H9 (cell line): Measurements from ENCODE around the gene SUPT6H. TPM values are rescaled to one million over a fixed set of nuclear protein-coding genes. Genes with fewer than 3 reads are reported as not detected.

Source experiments
- DNase-seq: peaks from one replicate; pipeline ENCODE4 v3.0.0-alpha.2; 2017
- H2AFZ ChIP-seq: one replicate; pipeline ENCODE4 v1.6.1; 2013; ENCODE audit warnings: mild to moderate bottlenecking, low read length, control low read depth, moderate library complexity
- H2AK5ac ChIP-seq: 2 replicates; pipeline ENCODE4 v1.6.1; 2013; ENCODE audit warnings: low read length, control low read depth, mixed read lengths; ENCODE audit not compliant: insufficient read length
- H2BK120ac ChIP-seq: one replicate; pipeline ENCODE4 v1.6.1; 2013; ENCODE audit warnings: low read depth, mild to moderate bottlenecking, low read length, control low read depth, inconsistent platforms; ENCODE audit not compliant: poor library complexity, severe bottlenecking
- H2BK12ac ChIP-seq: 2 replicates; pipeline ENCODE4 v1.6.1; 2013; ENCODE audit warnings: low read length, control low read depth, mixed read lengths, low read depth; ENCODE audit not compliant: insufficient read length
- H2BK15ac ChIP-seq: 2 replicates; pipeline ENCODE4 v1.6.1; 2013; ENCODE audit warnings: low read depth, low read length, control low read depth
- H2BK20ac ChIP-seq: one replicate; pipeline ENCODE4 v1.6.1; 2013; ENCODE audit warnings: low read depth, mild to moderate bottlenecking, low read length, control low read depth, inconsistent platforms; ENCODE audit not compliant: poor library complexity, severe bottlenecking
- H2BK5ac ChIP-seq: 2 replicates; pipeline ENCODE4 v1.6.1; 2013; ENCODE audit warnings: low read length, control low read depth, mixed read lengths; ENCODE audit not compliant: insufficient read length
- H3K14ac ChIP-seq: 2 replicates; pipeline ENCODE4 v1.6.1; 2013; ENCODE audit warnings: low read length, control low read depth; ENCODE audit not compliant: insufficient read depth
- H3K18ac ChIP-seq: 2 replicates; pipeline ENCODE4 v1.6.1; 2013; ENCODE audit warnings: low read depth, mild to moderate bottlenecking, mixed read lengths, low read length, control low read depth; ENCODE audit not compliant: insufficient read length
- H3K23ac ChIP-seq: 2 replicates; pipeline ENCODE4 v1.6.1; 2013; ENCODE audit warnings: low read length, control low read depth, mixed read lengths, low read depth; ENCODE audit not compliant: insufficient read length
- H3K23me2 ChIP-seq: 2 replicates; pipeline ENCODE4 v1.6.1; 2013; ENCODE audit warnings: low read depth, mild to moderate bottlenecking, mixed read lengths, low read length, control low read depth; ENCODE audit not compliant: insufficient read length, poor library complexity, severe bottlenecking
- H3K27ac ChIP-seq: 2 replicates; pipeline ENCODE4 v1.5.1; 2013; ENCODE audit warnings: low read length, control low read depth, mixed read lengths, low read depth; ENCODE audit not compliant: insufficient read length
- H3K27me3 ChIP-seq: 2 replicates; pipeline ENCODE4 v1.6.1; 2013; ENCODE audit warnings: low read length, control low read depth, inconsistent platforms; ENCODE audit not compliant: insufficient read depth
- H3K4ac ChIP-seq: 2 replicates; pipeline ENCODE4 v1.6.1; 2013; ENCODE audit warnings: low read depth, mild to moderate bottlenecking, control low read depth, inconsistent platforms, low read length, moderate library complexity
- H3K4me1 ChIP-seq: 2 replicates; pipeline ENCODE4 v1.6.1; 2013; ENCODE audit warnings: low read length, control low read depth, inconsistent platforms; ENCODE audit not compliant: insufficient read depth
- H3K4me2 ChIP-seq: 2 replicates; pipeline ENCODE4 v1.6.1; 2013; ENCODE audit warnings: low read length, control low read depth, mixed read lengths; ENCODE audit not compliant: insufficient read length, insufficient read depth
- H3K56ac ChIP-seq: 2 replicates; pipeline ENCODE4 v1.6.1; 2013; ENCODE audit warnings: low read depth, mild to moderate bottlenecking, mixed read lengths, low read length, control low read depth; ENCODE audit not compliant: insufficient read length
- H3K79me1 ChIP-seq: 2 replicates; pipeline ENCODE4 v1.6.1; 2013; ENCODE audit warnings: low read depth, mild to moderate bottlenecking, moderate library complexity, low read length, control low read depth, inconsistent platforms; ENCODE audit not compliant: insufficient read depth, poor library complexity, severe bottlenecking
- H3K79me2 ChIP-seq: 2 replicates; pipeline ENCODE4 v1.6.1; 2013; ENCODE audit warnings: low read length, control low read depth, inconsistent platforms; ENCODE audit not compliant: insufficient read depth
- H3K9ac ChIP-seq: 2 replicates; pipeline ENCODE4 v1.6.1; 2013; ENCODE audit warnings: low read length, control low read depth, mixed read lengths; ENCODE audit not compliant: insufficient read length; ENCODE audit errors: extremely low read depth
- H3K9me3 ChIP-seq: one replicate; pipeline ENCODE4 v1.6.1; 2013; ENCODE audit warnings: low read depth, low read length, inconsistent platforms; ENCODE audit not compliant: control insufficient read depth
- H3T11ph ChIP-seq: one replicate; pipeline ENCODE4 v1.6.1; 2013; ENCODE audit warnings: mild to moderate bottlenecking, low read length, control low read depth, inconsistent platforms
- H4K20me1 ChIP-seq: one replicate; pipeline ENCODE4 v1.6.1; 2013; ENCODE audit not compliant: control insufficient read depth, insufficient read length, insufficient read depth
- H4K5ac ChIP-seq: 2 replicates; pipeline ENCODE4 v1.6.1; 2013; ENCODE audit warnings: low read depth, mild to moderate bottlenecking, mixed read lengths, low read length, control low read depth; ENCODE audit not compliant: insufficient read length
- H4K8ac ChIP-seq: replicated peaks from 2 replicates; pipeline ENCODE4 v1.6.1; 2013; ENCODE audit warnings: low read length, control low read depth, mixed read lengths, low read depth; ENCODE audit not compliant: insufficient read length
- H4K91ac ChIP-seq: 2 replicates; pipeline ENCODE4 v1.6.1; 2013; ENCODE audit warnings: low read depth, mild to moderate bottlenecking, moderate library complexity, mixed read lengths, low read length, control low read depth; ENCODE audit not compliant: insufficient read length
- H3K27ac Mint-ChIP-seq, 3 experiments: 2 replicates in 2 of 3; 3 replicates in 1 of 3; pipeline ENCODE4 v1.8.0; 2020 to 2021; ENCODE audit warnings: mixed read lengths in 3 of 3, mild to moderate bottlenecking in 1 of 3, moderate library complexity in 1 of 3
- H3K27me3 Mint-ChIP-seq: 2 replicates; pipeline ENCODE4 v1.8.0; 2021; ENCODE audit warnings: low read depth, mild to moderate bottlenecking, moderate library complexity, mixed read lengths
- H3K36me3 Mint-ChIP-seq, 3 experiments: 2 replicates in 2 of 3; 3 replicates in 1 of 3; pipeline ENCODE4 v1.8.0; 2020 to 2021; ENCODE audit warnings: low read depth in 3 of 3, mixed read lengths in 3 of 3; ENCODE audit not compliant: insufficient read depth in 1 of 3
- H3K4me1 Mint-ChIP-seq, 2 experiments: 2 replicates each; pipeline ENCODE4 v1.8.0; 2020; ENCODE audit warnings: mixed read lengths in 2 of 2
- H3K4me3 Mint-ChIP-seq, 2 experiments: 2 replicates in 1 of 2; 3 replicates in 1 of 2; pipeline ENCODE4 v1.8.0; 2020 to 2021; ENCODE audit warnings: mild to moderate bottlenecking in 2 of 2, mixed read lengths in 2 of 2, moderate library complexity in 1 of 2
- H3K9me3 Mint-ChIP-seq, 2 experiments: 2 replicates in 1 of 2; 3 replicates in 1 of 2; pipeline ENCODE4 v1.8.0; 2020; ENCODE audit warnings: mild to moderate bottlenecking in 2 of 2, mixed read lengths in 2 of 2, moderate library complexity in 1 of 2
- CTCF ChIP-seq: fragments of 200-600 bp; sonication (generic); conservative IDR thresholded peaks from 3 replicates; pipeline ENCODE4 v1.8.0; 2021; ENCODE audit warnings: antibody characterized with exemption, mild to moderate bottlenecking
- WGBS: extraction: QIAGEN DNeasy Blood & Tissue Kit; methylation state at CpG from one replicate; pipeline ENCODE4 v1.1.7; 2013; ENCODE audit warnings: missing lambda C conversion rate, low lambda C conversion rate, mixed read lengths; ENCODE audit not compliant: insufficient read length; ENCODE audit errors: extremely low coverage; 5-methylcytosine and 5-hydroxymethylcytosine counted together
- total RNA-seq: library from RNA; stranded (reverse); gene quantifications from 2 replicates; pipeline ENCODE4 v1.2.1, GENCODE V29; 2021

SUPT6H gene
- total RNA-seq, 1 experiment from 2014 or later: 85.8 TPM

- H2BK12ac ChIP-seq: no peak overlapping the region
- H3K23ac ChIP-seq: no peak overlapping the region
- WGBS: no CpG with 5 or more reads among the region's 4 CpGs
- H3K27ac ChIP-seq: no peak overlapping the region
- no peak overlapping the region for H3T11ph ChIP-seq
- H3K18ac ChIP-seq: no peak overlapping the region
- H2BK5ac ChIP-seq: no peak overlapping the region
- no peak overlapping the region for H2BK120ac ChIP-seq
- H3K56ac ChIP-seq: no peak overlapping the region
- no peaks in the 10 kb centered on the region for H3K27me3 ChIP-seq
- no peaks in the 10 kb centered on the region for H3K23me2 ChIP-seq
- H4K91ac ChIP-seq: no peak overlapping the region
- H3K14ac ChIP-seq: no peak overlapping the region
- no peak overlapping the region for H3K4me2 ChIP-seq
- H3K79me1 ChIP-seq: no peaks in the 10 kb centered on the region
- no peak overlapping the region for H4K8ac ChIP-seq
- Mint-ChIP-seq H3K27ac (no peak overlapping the region), H3K9me3 (no peaks in the 10 kb centered on the region), H3K4me1 (no peaks in the 10 kb centered on the region), H3K4me3 (no peak overlapping the region), H3K27me3 (no peaks in the 10 kb centered on the region), H3K36me3 (peaks cover 47 to 97% (median 86%) of the 10 kb centered on the region in 3 experiments; a peak in 6 of 7 replicates)
- no peaks in the 10 kb centered on the region for H4K20me1 ChIP-seq
- H2BK20ac ChIP-seq: no peak overlapping the region
- H4K5ac ChIP-seq: no peak overlapping the region
- DNase-seq: no peak
- H3K4ac ChIP-seq: no peak overlapping the region
- no peaks in the 10 kb centered on the region for H3K9me3 ChIP-seq
- no peaks in the 10 kb centered on the region for H3K79me2 ChIP-seq
- no peak for TF ChIP-seq CTCF
- no peak overlapping the region for H3K9ac ChIP-seq
- no peak overlapping the region for H2AK5ac ChIP-seq
- H3K4me1 ChIP-seq: no peaks in the 10 kb centered on the region
- no peak overlapping the region for H2AFZ ChIP-seq
- no peak overlapping the region for H2BK15ac ChIP-seq
These were observed 46.6 kb upstream of the SUPT6H start for GRCh38 chr17:28615260-28615940.
